K562 (cell line): ENCODE results near the gene ZCCHC14. TPM values are rescaled to one million over a fixed set of nuclear protein-coding genes. Genes with fewer than 3 reads are reported as not detected.

ENCODE experiments used
- ATAC-seq: fragments of 200-7000 bp; cut with Tn5 transposase; 3 replicates; pipeline ENCODE4 v1.9.1; 2020; ENCODE audit warnings: moderate library complexity
- BruUV-seq: library from RNA; stranded (reverse); fragments of 400-500 nt; replicated peaks from 2 replicates; lab custom pipeline; 2021; lab: Mats Ljungman, UMichigan
- CTCF ChIA-PET: fragments of 300-600 bp; formaldehyde crosslinking; extraction: SDS; loops from one replicate; lab custom pipeline; 2021; ENCODE audit warnings: low intra/inter-chr PET ratio; lab: Yijun Ruan, JAX
- POLR2A ChIA-PET: fragments of 300-600, 350-650 bp; sonication (Branson Sonifier 250); formaldehyde crosslinking; extraction: SDS; loops from one replicate; lab custom pipeline; 2021; ENCODE audit warnings: antibody characterized with exemption, inconsistent platforms; lab: Yijun Ruan, JAX
- DNase-seq, 4 experiments: peaks; one replicate each; pipeline versions ENCODE4 v3.0.0 to v3.0.0-alpha.2; 2011 to 2018; ENCODE audit warnings: low spot score in 3 of 4, mixed read lengths in 3 of 4; ENCODE audit errors: extremely low read depth in 1 of 4
- FAIRE-seq: peaks from 2 replicates; lab custom pipeline; 2011; peaks lifted over from hg19 to GRCh38; lab: Jason Lieb, UNC
- H2AFZ ChIP-seq: 2 replicates; pipeline ENCODE4 v1.6.0; 2011; ENCODE audit warnings: low read depth, low read length, control low read depth, inconsistent platforms
- H3K27ac ChIP-seq: fragments of 200-600 bp; 3 replicates; pipeline ENCODE4 v1.8.0; 2011; ENCODE audit warnings: low read depth, mild to moderate bottlenecking, control low read depth, inconsistent platforms, low read length, moderate library complexity, mixed read lengths; ENCODE audit errors: extremely low read depth
- H3K27me3 ChIP-seq, 2 experiments: fragments of 300-600 bp in 1 of 2; 2 replicates in 1 of 2; 3 replicates in 1 of 2; pipeline versions ENCODE4 v1.6.0 to v1.8.0; 2011; ENCODE audit warnings: inconsistent platforms in 2 of 2, low read length in 2 of 2, mild to moderate bottlenecking in 1 of 2, mixed read lengths in 1 of 2, moderate library complexity in 1 of 2; ENCODE audit not compliant: control insufficient read depth in 2 of 2, insufficient read depth in 2 of 2
- H3K36me3 ChIP-seq: fragments of 300-600 bp; 3 replicates; pipeline ENCODE4 v1.8.0; 2011; ENCODE audit warnings: mild to moderate bottlenecking, low read length, inconsistent platforms; ENCODE audit not compliant: control insufficient read depth, insufficient read depth
- H3K4me1 ChIP-seq, 2 experiments: fragments of 200-600 bp in 1 of 2; replicated peaks in 1 of 2; 2 replicates in 1 of 2; 3 replicates in 1 of 2; pipeline versions ENCODE4 v1.5.1 to v1.8.0; 2011; ENCODE audit warnings: inconsistent platforms in 2 of 2, low read length in 2 of 2, mild to moderate bottlenecking in 1 of 2, mixed read lengths in 1 of 2, moderate library complexity in 1 of 2; ENCODE audit not compliant: control insufficient read depth in 2 of 2, insufficient read depth in 2 of 2
- H3K4me2 ChIP-seq: 2 replicates; pipeline ENCODE4 v1.6.1; 2011; ENCODE audit warnings: low read length, control low read depth, inconsistent platforms, mixed read lengths; ENCODE audit not compliant: insufficient read depth
- H3K4me3 ChIP-seq: fragments of 200-600 bp; sonication (generic), shearing (Covaris generic); 2 replicates; pipeline ENCODE4 v1.5.1; 2016; ENCODE audit warnings: control low read depth, inconsistent platforms
- H3K79me2 ChIP-seq: fragments of 200-600 bp; 3 replicates; pipeline ENCODE4 v1.8.0; 2011; ENCODE audit warnings: low read length, inconsistent platforms; ENCODE audit not compliant: control insufficient read depth, insufficient read depth
- H3K9ac ChIP-seq, 2 experiments: 2 replicates each; pipeline versions ENCODE4 v1.6.0 to v1.6.1; 2011; ENCODE audit warnings: low read depth in 2 of 2, low read length in 2 of 2, control low read depth in 1 of 2, inconsistent platforms in 1 of 2, mild to moderate bottlenecking in 1 of 2, mixed read lengths in 1 of 2; ENCODE audit not compliant: insufficient read depth in 1 of 2
- H3K9me1 ChIP-seq: one replicate; pipeline ENCODE4 v1.6.0; 2011; ENCODE audit warnings: inconsistent platforms, mild to moderate bottlenecking, low read length, moderate library complexity; ENCODE audit not compliant: control insufficient read depth, insufficient read depth
- H3K9me3 ChIP-seq: replicated peaks from 2 replicates; pipeline ENCODE4 v1.5.1; 2011; ENCODE audit warnings: low read depth, low read length, inconsistent platforms; ENCODE audit not compliant: control insufficient read depth, insufficient read depth
- H4K20me1 ChIP-seq: replicated peaks from 2 replicates; pipeline ENCODE4 v1.6.1; 2011; ENCODE audit warnings: low read length, inconsistent platforms, mixed read lengths; ENCODE audit not compliant: control insufficient read depth, insufficient read depth
- ETS1 ChIP-seq: conservative IDR thresholded peaks from 2 replicates; pipeline ENCODE4 v1.6.1; 2011; ENCODE audit warnings: low read depth, mild to moderate bottlenecking, low read length; ENCODE audit not compliant: control insufficient read depth
- FOXK1 ChIP-seq: sonication (generic); formaldehyde crosslinking; IDR thresholded peaks from 2 replicates; pipeline ENCODE4 v1.8.0; 2022; ENCODE audit warnings: missing genetic modification reagents, mild to moderate bottlenecking, borderline replicate concordance
- ILK ChIP-seq: fragments of 450-650 bp; IDR thresholded peaks from 2 replicates; pipeline ENCODE4 v1.6.1; 2016; ENCODE audit warnings: missing genetic modification characterization, low read depth, mild to moderate bottlenecking, missing compliant biosample characterization, moderate library complexity, borderline replicate concordance
- POLR2AphosphoS2 ChIP-seq: IDR thresholded peaks from 2 replicates; pipeline ENCODE4 v1.6.1; 2012; ENCODE audit warnings: low read length, improper control_type of control experiment
- POLR2B ChIP-seq: fragments of 450-650 bp; IDR thresholded peaks from 2 replicates; pipeline ENCODE4 v1.6.1; 2018; ENCODE audit warnings: low read depth; ENCODE audit not compliant: partially characterized antibody
- RBFOX2 ChIP-seq: fragments of 200-400 bp; formaldehyde crosslinking; IDR thresholded peaks from 2 replicates; pipeline ENCODE4 v1.6.1; 2017; ENCODE audit warnings: low read depth, mild to moderate bottlenecking, low read length, moderate library complexity
- SP1 ChIP-seq: sonication (generic); formaldehyde crosslinking; IDR thresholded peaks from 2 replicates; pipeline ENCODE4 v1.8.1; 2022; ENCODE audit warnings: mild to moderate bottlenecking, missing genetic modification reagents
- SREBF1 ChIP-seq: fragments of 150-350 bp; IDR thresholded peaks from 2 replicates; pipeline ENCODE4 v1.6.1; 2014; ENCODE audit warnings: antibody characterized with exemption, low read depth, low read length, borderline replicate concordance
- SRSF1 ChIP-seq: fragments of 200-400 bp; formaldehyde crosslinking; IDR thresholded peaks from 2 replicates; pipeline ENCODE4 v1.6.1; 2017; ENCODE audit warnings: mild to moderate bottlenecking, low read depth, low read length, moderate library complexity
- ZEB2 ChIP-seq: fragments of 450-650 bp; IDR thresholded peaks from 2 replicates; pipeline ENCODE4 v1.6.1; 2016
- ZKSCAN3 ChIP-seq: fragments of 250-450 bp; sonication (Bioruptor Pico); IDR thresholded peaks from 2 replicates; pipeline ENCODE4 v1.4.0; 2020
- ZKSCAN8 ChIP-seq: fragments of 200-800 bp; sonication (Bioruptor generic); IDR thresholded peaks from 2 replicates; pipeline ENCODE4 v1.6.1; 2016; ENCODE audit warnings: missing genetic modification characterization, missing compliant biosample characterization
- ZNF124 ChIP-seq: sonication (generic); formaldehyde crosslinking; IDR thresholded peaks from 2 replicates; pipeline ENCODE4 v1.8.1; 2022; ENCODE audit warnings: missing genetic modification reagents
- ZNF3 ChIP-seq: fragments of 250-450 bp; sonication (Bioruptor Pico); IDR thresholded peaks from 2 replicates; pipeline ENCODE4 v1.5.0; 2021; ENCODE audit warnings: mild to moderate bottlenecking, moderate library complexity
- WGBS: fragments of 100-300 bp; shearing (Covaris generic); methylation state at CpG from one replicate; pipeline ENCODE4 v1.1.6; 2016; ENCODE audit warnings: low coverage, mixed read lengths; ENCODE audit not compliant: insufficient coverage; ENCODE audit errors: missing lambda C conversion rate; 5-methylcytosine and 5-hydroxymethylcytosine counted together
- in situ Hi-C: fragments of 300-500 bp; cut with MboI; formaldehyde crosslinking; loops from 4 replicates; pipeline ENCODE4 v1.15.0; 2018; ENCODE audit warnings: inconsistent platforms, mixed read lengths
- intact Hi-C: fragments of 100-400 bp; cut with micrococcal nuclease; formaldehyde crosslinking; loops from 2 replicates; pipeline ENCODE4 v1.14.2; 2022
- polyA plus RNA-seq, 8 experiments: library from polyadenylated mRNA; depleted of rRNA in 4 of 8; stranded (reverse) in 5 of 8; unstranded in 3 of 8; fragments of >200 nt; fragmentation: Nextera tagmentation in 2 of 8; fragmentation: Illumina TruSeq in 1 of 8; extraction: Ambion mirVana in 2 of 8; extraction: Trizol in 1 of 8; gene quantifications; 2 replicates each; pipeline versions ENCODE4 v1.2.1 to v1.2.3, GENCODE V29; 2011 to 2014; ENCODE audit warnings: inconsistent platforms in 1 of 8, missing spikeins in 1 of 8
- total RNA-seq, 7 experiments: library from RNA; depleted of rRNA in 6 of 7; stranded (reverse); fragments of >200 nt in 6 of 7; fragmentation: Illumina TruSeq in 2 of 7; extraction: Trizol in 2 of 7; gene quantifications; 2 replicates each; pipeline versions ENCODE4 v1.2.1 to v1.2.3, GENCODE V29; 2011 to 2021; ENCODE audit warnings: low replicate concordance in 1 of 7
- TF ChIP-seq, protein P1 (sequence below): sonication (generic); formaldehyde crosslinking; IDR thresholded peaks from 2 replicates; pipeline ENCODE4 v1.8.0; 2023; ENCODE audit warnings: mild to moderate bottlenecking, missing genetic modification reagents

ZCCHC14 gene
- total and polyA plus RNA-seq, 9 of the 15 experiments (the other 6 are each of a cell fraction or from before 2014, with no cell fraction given), result 1.5 to 12.4 (median 2.9) TPM

DNA sequence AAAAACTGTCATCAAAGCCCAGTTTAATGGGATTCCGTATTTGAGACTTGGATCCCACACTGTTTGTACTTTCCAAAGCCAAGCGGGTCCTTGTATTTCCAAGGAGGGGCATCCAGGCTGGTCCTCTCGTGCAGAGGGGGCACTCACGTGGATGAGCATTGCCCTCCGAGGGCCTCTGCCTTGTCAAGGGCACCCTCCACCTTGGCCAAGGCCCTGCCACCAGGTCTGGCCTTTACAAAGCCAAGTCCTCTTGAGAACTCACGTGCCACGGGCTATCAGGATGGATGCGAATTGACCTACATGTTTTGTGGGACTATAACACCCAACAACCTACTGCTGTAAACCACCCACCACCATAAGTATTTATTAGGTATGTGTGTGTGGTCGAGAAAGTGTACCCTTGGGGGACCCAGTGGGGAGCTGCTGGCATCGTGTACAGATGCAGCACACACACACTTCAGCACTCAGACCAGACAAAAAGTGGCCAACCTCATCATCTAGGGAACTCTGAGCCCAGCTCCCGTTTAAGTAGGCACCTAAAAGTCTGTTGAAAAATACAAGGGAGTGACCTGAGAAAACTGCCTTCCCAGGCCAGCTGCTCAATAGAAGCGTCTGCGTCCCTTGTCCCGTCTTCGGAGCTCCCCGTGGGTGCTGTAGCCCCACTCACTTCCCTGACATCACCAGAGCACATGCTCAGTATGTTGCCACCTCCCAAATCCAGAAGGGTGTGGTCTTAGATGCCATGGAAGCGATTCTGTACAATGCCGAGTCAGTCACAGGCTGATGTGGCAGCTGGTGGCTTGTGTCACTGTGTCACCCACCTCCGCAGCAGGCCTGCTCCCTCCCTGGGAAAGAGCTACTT lies 87.8 kb downstream of the ZCCHC14 start (continued):
- TF ChIP-seq POLR2B (peak; percentile 69), FOXK1 (peak; percentile 76; the same call in 1 of the 2 replicates), ETS1 (0 out of 2 replicates have a peak, but pooled peaks have one; percentile 42), POLR2AphosphoS2 (peak; percentile 94), ZKSCAN3 (no peak), ZNF3 (CRISPR knock-in tag) (no peak)

- no peak for FAIRE-seq
- POLR2A ChIA-PET, result interaction anchor here (0.8 to 6.0 kb wide), 14 partner anchors 8 to 241 kb away, joined by 3 to 51 read pairs (median 6); partner anchors contain the start of gene FBXO31
- no peak for DNase-seq
- Histone ChIP-seq H3K4me2 (no peak overlapping the region), H3K4me1 (peaks cover 10 to 22% of the 10 kb centered on the region in 2 experiments), H4K20me1 (peaks cover 40% of the 10 kb centered on the region), H3K36me3 (peaks cover 34% of the 10 kb centered on the region), H3K4me3 (no peak overlapping the region), H3K9me1 (peaks cover 3% of the 10 kb centered on the region), H2AFZ (no peak overlapping the region), H3K27me3 (no peaks in the 10 kb centered on the region), H3K9ac (no peak overlapping the region), H3K27ac (no peak overlapping the region), H3K79me2 (peaks cover 73% of the 10 kb centered on the region), H3K9me3 (no peaks in the 10 kb centered on the region)
- intact Hi-C loops, result no loop called here
- CTCF ChIA-PET, result interaction anchor here (0.6 kb wide), 1 partner anchor 57 kb away, joined by 3 read pairs; no protein-coding TSS in a partner anchor
- ATAC-seq, result no peak
- BruUV-seq, result no TSS peak
- 67% methylated on average over 7 of the region's 7 CpGs for WGBS
- in situ Hi-C loops, result no loop called here
- TF ChIP-seq SP1 (CRISPR knock-in tag), result peak; percentile 57; the same call in 1 of the 2 replicates
- no peak for TF ChIP-seq SRSF1
- TF ChIP-seq SREBF1, result no peak
- peak; percentile 38; the same call in 1 of the 2 replicates for TF ChIP-seq RBFOX2
- no peak for TF ChIP-seq ILK
- TF ChIP-seq ZNF124 (CRISPR knock-in tag), result no peak
- TF ChIP-seq ZEB2, result no peak
- TF ChIP-seq, protein P1, sequence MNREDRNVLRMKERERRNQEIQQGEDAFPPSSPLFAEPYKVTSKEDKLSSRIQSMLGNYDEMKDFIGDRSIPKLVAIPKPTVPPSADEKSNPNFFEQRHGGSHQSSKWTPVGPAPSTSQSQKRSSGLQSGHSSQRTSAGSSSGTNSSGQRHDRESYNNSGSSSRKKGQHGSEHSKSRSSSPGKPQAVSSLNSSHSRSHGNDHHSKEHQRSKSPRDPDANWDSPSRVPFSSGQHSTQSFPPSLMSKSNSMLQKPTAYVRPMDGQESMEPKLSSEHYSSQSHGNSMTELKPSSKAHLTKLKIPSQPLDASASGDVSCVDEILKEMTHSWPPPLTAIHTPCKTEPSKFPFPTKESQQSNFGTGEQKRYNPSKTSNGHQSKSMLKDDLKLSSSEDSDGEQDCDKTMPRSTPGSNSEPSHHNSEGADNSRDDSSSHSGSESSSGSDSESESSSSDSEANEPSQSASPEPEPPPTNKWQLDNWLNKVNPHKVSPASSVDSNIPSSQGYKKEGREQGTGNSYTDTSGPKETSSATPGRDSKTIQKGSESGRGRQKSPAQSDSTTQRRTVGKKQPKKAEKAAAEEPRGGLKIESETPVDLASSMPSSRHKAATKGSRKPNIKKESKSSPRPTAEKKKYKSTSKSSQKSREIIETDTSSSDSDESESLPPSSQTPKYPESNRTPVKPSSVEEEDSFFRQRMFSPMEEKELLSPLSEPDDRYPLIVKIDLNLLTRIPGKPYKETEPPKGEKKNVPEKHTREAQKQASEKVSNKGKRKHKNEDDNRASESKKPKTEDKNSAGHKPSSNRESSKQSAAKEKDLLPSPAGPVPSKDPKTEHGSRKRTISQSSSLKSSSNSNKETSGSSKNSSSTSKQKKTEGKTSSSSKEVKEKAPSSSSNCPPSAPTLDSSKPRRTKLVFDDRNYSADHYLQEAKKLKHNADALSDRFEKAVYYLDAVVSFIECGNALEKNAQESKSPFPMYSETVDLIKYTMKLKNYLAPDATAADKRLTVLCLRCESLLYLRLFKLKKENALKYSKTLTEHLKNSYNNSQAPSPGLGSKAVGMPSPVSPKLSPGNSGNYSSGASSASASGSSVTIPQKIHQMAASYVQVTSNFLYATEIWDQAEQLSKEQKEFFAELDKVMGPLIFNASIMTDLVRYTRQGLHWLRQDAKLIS, result 0 out of 2 replicates have a peak, but pooled peaks have one; percentile 50
- no peak for TF ChIP-seq ZKSCAN8 (CRISPR knock-in tag)
Measured at GRCh38 chr16:87395181-87395842, 97.5 kb downstream of the ZCCHC14 start.
